ENCODE data around the gene ZNF532.

The ZNF532 gene

GRCh38 chr18:58979615-58980014, 114.9 kb downstream of the ZNF532 start:
- no peak for DNase-seq (ENCODE audit: low spot score)

- no peak for DNase-seq (ENCODE audit: low spot score)
Observed at GRCh38 chr18:58980991-58981390, 116.3 kb downstream of the ZNF532 start.

- no peak for DNase-seq (ENCODE audit: low spot score)
Observed at GRCh38 chr18:58983260-58984155, 118.8 kb downstream of the ZNF532 start.

- no peak for DNase-seq (ENCODE audit: low spot score)
Observed at GRCh38 chr18:58988600-58988999, 123.9 kb downstream of the ZNF532 start.

GRCh38 chr18:58989184-58989759, 124.6 kb downstream of the ZNF532 start:
- no peak for DNase-seq (ENCODE audit: low spot score)

- DNase-seq (ENCODE audit: low spot score), result no peak
Observed at GRCh38 chr18:58990720-58991119, 126.0 kb downstream of the ZNF532 start.

- no peak for DNase-seq (ENCODE audit: low spot score)
Observed at GRCh38 chr18:58991167-58991798, 126.6 kb downstream of the ZNF532 start.

- no peak for DNase-seq (ENCODE audit: low spot score)
Observed at GRCh38 chr18:58992301-58993231, 127.9 kb downstream of the ZNF532 start.

GRCh38 chr18:58993260-58993659, 128.6 kb downstream of the ZNF532 start:
- DNase-seq (ENCODE audit: low spot score), result no peak

GRCh38 chr18:58995663-58996062, 131.0 kb downstream of the ZNF532 start:
- no peak for DNase-seq (ENCODE audit: low spot score)

- peak; percentile 4 for DNase-seq (ENCODE audit: low spot score)
Observed at GRCh38 chr18:58996131-58996641, 131.5 kb downstream of the ZNF532 start.

GRCh38 chr18:58996696-58997095, 132.0 kb downstream of the ZNF532 start:
- no peak for DNase-seq (ENCODE audit: low spot score)

GRCh38 chr18:58997811-58998337, 133.2 kb downstream of the ZNF532 start:
- no peak for DNase-seq (ENCODE audit: low spot score)

GRCh38 chr18:58998401-58999203, 133.9 kb downstream of the ZNF532 start:
- no peak for DNase-seq (ENCODE audit: low spot score)

GRCh38 chr18:59001166-59001565, 136.5 kb downstream of the ZNF532 start:
- DNase-seq (ENCODE audit: low spot score), result no peak

- no peak for DNase-seq (ENCODE audit: low spot score)
Observed at GRCh38 chr18:59001721-59002120, 137.0 kb downstream of the ZNF532 start.

- no peak for DNase-seq (ENCODE audit: low spot score)
Observed at GRCh38 chr18:59002974-59003594, 138.4 kb downstream of the ZNF532 start.

- no peak for DNase-seq (ENCODE audit: low spot score)
Observed at GRCh38 chr18:59005262-59005661, 140.6 kb downstream of the ZNF532 start.

GRCh38 chr18:59006461-59007067, 141.9 kb downstream of the ZNF532 start:
- no peak for DNase-seq (ENCODE audit: low spot score)

Measured in hematopoietic multipotent progenitor cell treated with erythropoietin and hydrocortisone succinate and interleukin-3 and kit ligand, for 15 days (in vitro differentiated cells).